ENCODE measurements around the gene TMEM86A. TPM values are rescaled to one million over a fixed set of nuclear protein-coding genes. Genes with fewer than 3 reads are reported as not detected.

TMEM86A gene
- total and polyA plus RNA-seq, 2 of the 4 experiments (the other 2 are of a cell fraction), result 0.31 to 0.36 TPM

DNA sequence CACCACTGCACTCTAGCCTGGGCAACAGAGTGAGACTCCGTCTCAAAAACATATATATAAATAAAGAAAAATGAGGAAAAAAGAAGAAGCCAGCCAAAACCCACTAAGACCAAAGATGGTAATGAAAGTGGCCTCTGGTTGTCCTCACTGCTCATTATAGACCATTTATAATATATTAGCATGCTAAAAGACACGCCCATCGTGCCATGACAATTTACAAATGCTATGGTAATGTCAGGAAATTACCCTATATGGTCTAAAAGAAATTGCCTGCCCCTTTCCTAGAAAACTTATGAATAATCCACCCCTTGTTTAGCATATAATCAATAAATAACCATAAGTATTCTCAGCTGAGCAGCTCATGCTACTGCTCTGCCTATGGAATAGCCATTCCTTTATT lies 16.1 kb upstream of the TMEM86A start:
- no peaks in the 10 kb centered on the region for H3K4me1 ChIP-seq (ENCODE audit: control insufficient read depth, insufficient read depth, low read length)
- H2AFZ ChIP-seq (replicated peaks; ENCODE audit: low read length, poor library complexity), result no peak overlapping the region
- no peak overlapping the region for H3K23ac ChIP-seq (ENCODE audit: low read depth, low read length)
- no peaks in the 10 kb centered on the region for H4K20me1 ChIP-seq (ENCODE audit: insufficient read depth, low read length)
- H3K4me3 ChIP-seq (ENCODE audit: insufficient read depth, low read depth, low read length), result no peak overlapping the region
- in situ Hi-C loops (cut with MboI; ENCODE audit: low sequenced_read_pairs), result no loop called here
- no peak overlapping the region for H2BK15ac ChIP-seq (ENCODE audit: low read depth, low read length)
- H3K9me1 ChIP-seq (ENCODE audit: insufficient read depth, low read length), result no peaks in the 10 kb centered on the region
- no peak overlapping the region for H3K4me2 ChIP-seq (ENCODE audit: low read depth, low read length)
- no peak overlapping the region for H3K14ac ChIP-seq (replicated peaks; ENCODE audit: low read depth, low read length)
- no peak overlapping the region for H3K27ac ChIP-seq (ENCODE audit: insufficient read depth, low read length)
- H4K8ac ChIP-seq (ENCODE audit: low read depth in 2 of 2, low read length in 2 of 2), result no peak overlapping the region
- no peak for DNase-seq
- H3K79me1 ChIP-seq (ENCODE audit: low read depth in 1 of 2, low read length in 2 of 2), result no peaks in the 10 kb centered on the region
- no peaks in the 10 kb centered on the region for H3K9me3 ChIP-seq (ENCODE audit: control insufficient read depth, insufficient read depth, low read length)
- H2AK5ac ChIP-seq (ENCODE audit: low read depth, low read length), result no peak overlapping the region
- no peak overlapping the region for H2BK5ac ChIP-seq (ENCODE audit: low read depth, low read length, poor library complexity, severe bottlenecking)
- no peak for ATAC-seq (ENCODE audit: low read depth)
- H3K56ac ChIP-seq (ENCODE audit: extremely low read depth, insufficient read depth, low read length), result no peak overlapping the region
- H2AK9ac ChIP-seq (replicated peaks; ENCODE audit: low read depth, low read length, poor library complexity), result no peak overlapping the region
- dilution Hi-C loops (cut with HindIII; ENCODE audit: low sequenced_read_pairs, unreplicated experiment), result no loop called here
- intact Hi-C loops (cut with micrococcal nuclease), result no loop called here
- H3K36me3 ChIP-seq (ENCODE audit: control insufficient read depth, insufficient read depth, low read length), result no peaks in the 10 kb centered on the region
- no peak overlapping the region for H3K9ac ChIP-seq (ENCODE audit: low read depth, low read length)
- no peak overlapping the region for H2BK20ac ChIP-seq (ENCODE audit: low read depth, low read length)
- no TSS peak for BruUV-seq (replicated peaks)
- WGBS, 2 experiments (ENCODE audit: extremely low coverage in 2 of 2, insufficient read length in 1 of 2), result no CpG with 5 or more reads among the region's 3 CpGs
- ChIA-PET CTCF (no interaction called here), POLR2A (ENCODE audit: unreplicated experiment) (no interaction called here)
- TF ChIP-seq MXI1 (IDR thresholded peaks at IDR 0.05; ENCODE audit: borderline replicate concordance, low read depth, low read length) (no peak), MAFK (IDR thresholded peaks at IDR 0.05; ENCODE audit: low read depth, low read length) (no peak), MAZ (IDR thresholded peaks at IDR 0.05; ENCODE audit: borderline replicate concordance, low read depth, low read length) (no peak), BHLHE40 (IDR thresholded peaks at IDR 0.05; ENCODE audit: low read depth, low read length) (no peak), SMC3 (IDR thresholded peaks at IDR 0.05; ENCODE audit: low read depth, low read length) (no peak), FOS (IDR thresholded peaks at IDR 0.05; ENCODE audit: low read depth, low read length) (no peak), RCOR1 (IDR thresholded peaks at IDR 0.05; ENCODE audit: insufficient replicate concordance, low read length) (no peak), RAD21 (IDR thresholded peaks at IDR 0.05; ENCODE audit: low read length) (no peak), NFE2L2 (IDR thresholded peaks at IDR 0.05; ENCODE audit: low read depth, low read length) (no peak), RFX5 (IDR thresholded peaks at IDR 0.05; ENCODE audit: low read depth, low read length) (no peak), CHD1 (IDR thresholded peaks at IDR 0.05; ENCODE audit: low read depth, low read length) (no peak), CEBPB (IDR thresholded peaks at IDR 0.05; ENCODE audit: low read depth, low read length) (no peak), POLR2A (IDR thresholded peaks at IDR 0.05; ENCODE audit: low read depth, low read length) (no peak)
- TF ChIP-seq, protein P1, sequence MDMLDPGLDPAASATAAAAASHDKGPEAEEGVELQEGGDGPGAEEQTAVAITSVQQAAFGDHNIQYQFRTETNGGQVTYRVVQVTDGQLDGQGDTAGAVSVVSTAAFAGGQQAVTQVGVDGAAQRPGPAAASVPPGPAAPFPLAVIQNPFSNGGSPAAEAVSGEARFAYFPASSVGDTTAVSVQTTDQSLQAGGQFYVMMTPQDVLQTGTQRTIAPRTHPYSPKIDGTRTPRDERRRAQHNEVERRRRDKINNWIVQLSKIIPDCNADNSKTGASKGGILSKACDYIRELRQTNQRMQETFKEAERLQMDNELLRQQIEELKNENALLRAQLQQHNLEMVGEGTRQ (IDR thresholded peaks at IDR 0.05; ENCODE audit: low read depth, low read length), result no peak
- TF ChIP-seq, protein P2, sequence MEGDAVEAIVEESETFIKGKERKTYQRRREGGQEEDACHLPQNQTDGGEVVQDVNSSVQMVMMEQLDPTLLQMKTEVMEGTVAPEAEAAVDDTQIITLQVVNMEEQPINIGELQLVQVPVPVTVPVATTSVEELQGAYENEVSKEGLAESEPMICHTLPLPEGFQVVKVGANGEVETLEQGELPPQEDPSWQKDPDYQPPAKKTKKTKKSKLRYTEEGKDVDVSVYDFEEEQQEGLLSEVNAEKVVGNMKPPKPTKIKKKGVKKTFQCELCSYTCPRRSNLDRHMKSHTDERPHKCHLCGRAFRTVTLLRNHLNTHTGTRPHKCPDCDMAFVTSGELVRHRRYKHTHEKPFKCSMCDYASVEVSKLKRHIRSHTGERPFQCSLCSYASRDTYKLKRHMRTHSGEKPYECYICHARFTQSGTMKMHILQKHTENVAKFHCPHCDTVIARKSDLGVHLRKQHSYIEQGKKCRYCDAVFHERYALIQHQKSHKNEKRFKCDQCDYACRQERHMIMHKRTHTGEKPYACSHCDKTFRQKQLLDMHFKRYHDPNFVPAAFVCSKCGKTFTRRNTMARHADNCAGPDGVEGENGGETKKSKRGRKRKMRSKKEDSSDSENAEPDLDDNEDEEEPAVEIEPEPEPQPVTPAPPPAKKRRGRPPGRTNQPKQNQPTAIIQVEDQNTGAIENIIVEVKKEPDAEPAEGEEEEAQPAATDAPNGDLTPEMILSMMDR (conservative IDR thresholded peaks at IDR 0.05; ENCODE audit: low read depth, low read length), result no peak
- TF ChIP-seq, protein P3, sequence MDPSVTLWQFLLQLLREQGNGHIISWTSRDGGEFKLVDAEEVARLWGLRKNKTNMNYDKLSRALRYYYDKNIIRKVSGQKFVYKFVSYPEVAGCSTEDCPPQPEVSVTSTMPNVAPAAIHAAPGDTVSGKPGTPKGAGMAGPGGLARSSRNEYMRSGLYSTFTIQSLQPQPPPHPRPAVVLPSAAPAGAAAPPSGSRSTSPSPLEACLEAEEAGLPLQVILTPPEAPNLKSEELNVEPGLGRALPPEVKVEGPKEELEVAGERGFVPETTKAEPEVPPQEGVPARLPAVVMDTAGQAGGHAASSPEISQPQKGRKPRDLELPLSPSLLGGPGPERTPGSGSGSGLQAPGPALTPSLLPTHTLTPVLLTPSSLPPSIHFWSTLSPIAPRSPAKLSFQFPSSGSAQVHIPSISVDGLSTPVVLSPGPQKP (IDR thresholded peaks at IDR 0.05; ENCODE audit: borderline replicate concordance, low read depth, low read length), result no peak
- H3K4ac ChIP-seq (ENCODE audit: low read depth, low read length), result no peak overlapping the region
- no peak overlapping the region for H4K5ac ChIP-seq (ENCODE audit: low read depth, low read length)
- no peak overlapping the region for H4K91ac ChIP-seq (ENCODE audit: insufficient read depth, low read depth, low read length)
- H2BK120ac ChIP-seq (ENCODE audit: low read depth, low read length), result no peak overlapping the region
- H3K18ac ChIP-seq (ENCODE audit: low read depth, low read length), result no peak overlapping the region
- H3K27me3 ChIP-seq (ENCODE audit: control insufficient read depth, insufficient read depth, low read length), result peaks cover 4% of the 10 kb centered on the region

Measured in IMR-90 (cell line).